Neuronal stem cell (in vitro differentiated cells): ENCODE results near the gene VPREB1.
"Not testable (repeated sequence)": the region's sequence is repeated elsewhere in the genome, so short reads cannot be mapped to it uniquely, and the experiment has no call there.

Source experiments
- DNase-seq: peaks from one replicate; pipeline ENCODE4 v3.0.0-alpha.2; 2013; ENCODE audit warnings: low spot score
- H2AFZ ChIP-seq: one replicate; pipeline ENCODE4 v1.6.1; 2013; ENCODE audit warnings: mild to moderate bottlenecking, low read length, inconsistent platforms
- H2AK5ac ChIP-seq: 2 replicates; pipeline ENCODE4 v1.6.1; 2013; ENCODE audit warnings: low read depth, mild to moderate bottlenecking, inconsistent platforms, low read length, moderate library complexity, mixed read lengths
- H2BK120ac ChIP-seq: 2 replicates; pipeline ENCODE4 v1.6.1; 2013; ENCODE audit warnings: low read depth, mild to moderate bottlenecking, inconsistent platforms, low read length, moderate library complexity, mixed read lengths
- H2BK12ac ChIP-seq: one replicate; pipeline ENCODE4 v1.6.1; 2013; ENCODE audit warnings: low read length, inconsistent platforms
- H2BK15ac ChIP-seq: 2 replicates; pipeline ENCODE4 v1.6.1; 2013; ENCODE audit warnings: mild to moderate bottlenecking, low read length, inconsistent platforms, mixed read lengths
- H2BK5ac ChIP-seq: one replicate; pipeline ENCODE4 v1.6.1; 2013; ENCODE audit warnings: inconsistent platforms, mild to moderate bottlenecking, low read length, moderate library complexity
- H3K14ac ChIP-seq: one replicate; pipeline ENCODE4 v1.6.1; 2013; ENCODE audit warnings: low read length, inconsistent platforms
- H3K18ac ChIP-seq: 2 replicates; pipeline ENCODE4 v1.6.1; 2013; ENCODE audit warnings: low read length, inconsistent platforms
- H3K23ac ChIP-seq: 2 replicates; pipeline ENCODE4 v1.6.1; 2013; ENCODE audit warnings: low read depth, mild to moderate bottlenecking, mixed read lengths, low read length, inconsistent platforms; ENCODE audit not compliant: poor library complexity
- H3K27ac ChIP-seq: replicated peaks from 3 replicates; pipeline ENCODE4 v1.5.1; 2013; ENCODE audit warnings: low read length, inconsistent platforms
- H3K27me3 ChIP-seq, 3 experiments: 2 replicates each; pipeline ENCODE4 v1.6.1; 2013; ENCODE audit warnings: low read length in 3 of 3, mild to moderate bottlenecking in 2 of 3, inconsistent platforms in 1 of 3, low read depth in 1 of 3, mixed read lengths in 1 of 3, moderate library complexity in 1 of 3; ENCODE audit not compliant: control insufficient read depth in 3 of 3, insufficient read depth in 3 of 3
- H3K36me3 ChIP-seq, 2 donors: replicated peaks in 1 of 2; 2 replicates each; pipeline ENCODE4 v1.6.1; 2013; ENCODE audit warnings: low read length in 2 of 2; ENCODE audit not compliant: control insufficient read depth in 2 of 2, insufficient read depth in 2 of 2
- H3K4ac ChIP-seq: 2 replicates; pipeline ENCODE4 v1.6.1; 2013; ENCODE audit warnings: inconsistent platforms, mild to moderate bottlenecking, low read length, moderate library complexity
- H3K4me1 ChIP-seq, 2 donors: 1 replicate in 1 of 2; 2 replicates in 1 of 2; pipeline ENCODE4 v1.6.1; 2013; ENCODE audit warnings: low read length in 2 of 2, low read depth in 1 of 2; ENCODE audit not compliant: control insufficient read depth in 2 of 2, insufficient read depth in 1 of 2
- H3K4me2 ChIP-seq: one replicate; pipeline ENCODE4 v1.6.1; 2013; ENCODE audit warnings: mild to moderate bottlenecking, low read length, inconsistent platforms; ENCODE audit not compliant: insufficient read depth, poor library complexity, severe bottlenecking
- H3K4me3 ChIP-seq, 2 donors: 2 replicates each; pipeline ENCODE4 v1.5.1; 2013; ENCODE audit warnings: low read length in 2 of 2, mild to moderate bottlenecking in 2 of 2, inconsistent platforms in 1 of 2, moderate library complexity in 1 of 2
- H3K79me1 ChIP-seq: one replicate; pipeline ENCODE4 v1.6.1; 2013; ENCODE audit warnings: low read depth, mild to moderate bottlenecking, inconsistent platforms, low read length, moderate library complexity
- H3K9ac ChIP-seq: one replicate; pipeline ENCODE4 v1.6.1; 2013; ENCODE audit warnings: mild to moderate bottlenecking, low read depth, low read length, inconsistent platforms; ENCODE audit not compliant: poor library complexity
- H3K9me3 ChIP-seq, 2 donors: replicated peaks in 1 of 2; 2 replicates each; pipeline versions ENCODE3 to v1.6.1; 2013; ENCODE audit warnings: low read length in 2 of 2, mild to moderate bottlenecking in 2 of 2, inconsistent platforms in 1 of 2, low read depth in 1 of 2, mixed read lengths in 1 of 2, moderate library complexity in 1 of 2; ENCODE audit not compliant: control insufficient read depth in 2 of 2, insufficient read depth in 1 of 2
- H4K8ac ChIP-seq: one replicate; pipeline ENCODE4 v1.6.1; 2013; ENCODE audit warnings: low read depth, mild to moderate bottlenecking, inconsistent platforms, low read length, moderate library complexity
- H4K91ac ChIP-seq: one replicate; pipeline ENCODE4 v1.6.1; 2013; ENCODE audit warnings: low read length, low read depth, mild to moderate bottlenecking, inconsistent platforms; ENCODE audit not compliant: poor library complexity
- WGBS, 2 donors: extraction: QIAGEN DNeasy Blood & Tissue Kit; methylation state at CpG; one replicate each; pipeline ENCODE4 v1.1.7; 2013; ENCODE audit warnings: missing lambda C conversion rate in 2 of 2, mixed read lengths in 1 of 2; ENCODE audit not compliant: insufficient read length in 2 of 2, insufficient replicate concordance in 1 of 2; ENCODE audit errors: extremely low coverage in 2 of 2; 5-methylcytosine and 5-hydroxymethylcytosine counted together

VPREB1 gene

GRCh38 chr22:22260169-22260568 is 15.6 kb downstream of the VPREB1 start:
- H3K9me3 ChIP-seq, H2AFZ ChIP-seq, DNase-seq, H3K4ac ChIP-seq, H3K4me3 ChIP-seq, H3K23ac ChIP-seq, H2BK5ac ChIP-seq, H3K18ac ChIP-seq, H3K14ac ChIP-seq, H3K27me3 ChIP-seq, H2AK5ac ChIP-seq, H3K4me2 ChIP-seq, H3K9ac ChIP-seq, H3K4me1 ChIP-seq, H4K8ac ChIP-seq, H2BK120ac ChIP-seq, H3K27ac ChIP-seq, H4K91ac ChIP-seq, H3K36me3 ChIP-seq, H2BK12ac ChIP-seq, H2BK15ac ChIP-seq, H3K79me1 ChIP-seq: not testable (repeated sequence)
- no CpG with 5 or more reads among the region's 2 CpGs for WGBS, 2 donors

- not testable (repeated sequence) for H3K14ac ChIP-seq, H3K18ac ChIP-seq, H3K9me3 ChIP-seq, H3K4ac ChIP-seq, H2BK120ac ChIP-seq, H2BK5ac ChIP-seq, H3K4me2 ChIP-seq, H3K36me3 ChIP-seq, H4K8ac ChIP-seq, H2BK15ac ChIP-seq, H3K23ac ChIP-seq, DNase-seq, H2BK12ac ChIP-seq, H3K9ac ChIP-seq, H3K27me3 ChIP-seq, H3K4me3 ChIP-seq, H2AFZ ChIP-seq, H3K79me1 ChIP-seq, H3K27ac ChIP-seq, H3K4me1 ChIP-seq, H2AK5ac ChIP-seq, H4K91ac ChIP-seq
- WGBS, 2 donors, result no CpG with 5 or more reads among the region's 4 CpGs
Observed at GRCh38 chr22:22260586-22260985, 16.0 kb downstream of the VPREB1 start.

- WGBS, 2 donors, result no CpG with 5 or more reads among the region's 3 CpGs
- H3K4me2 ChIP-seq, H2AK5ac ChIP-seq: not testable (repeated sequence)
Observed at GRCh38 chr22:22262332-22263074, 17.9 kb downstream of the VPREB1 start.

GRCh38 chr22:22263823-22264222 is 19.2 kb downstream of the VPREB1 start:
- not testable (repeated sequence) for H3K4me1 ChIP-seq, H3K4ac ChIP-seq, H2BK5ac ChIP-seq, H3K9me3 ChIP-seq, H3K4me3 ChIP-seq, DNase-seq, H4K91ac ChIP-seq, H4K8ac ChIP-seq, H3K79me1 ChIP-seq, H3K27me3 ChIP-seq, H2AFZ ChIP-seq, H2AK5ac ChIP-seq, H3K14ac ChIP-seq, H3K23ac ChIP-seq, H2BK120ac ChIP-seq, H3K18ac ChIP-seq, H2BK15ac ChIP-seq, H3K27ac ChIP-seq, H3K4me2 ChIP-seq, H2BK12ac ChIP-seq, H3K9ac ChIP-seq, H3K36me3 ChIP-seq
- no CpG with 5 or more reads among the region's 3 CpGs for WGBS, 2 donors

More at GRCh38 chr22:22262332-22263074, 17.9 kb downstream of the VPREB1 start:
- H4K91ac ChIP-seq, H2BK5ac ChIP-seq, H3K36me3 ChIP-seq, H3K4me3 ChIP-seq, H3K27ac ChIP-seq, H3K9me3 ChIP-seq, H3K18ac ChIP-seq, DNase-seq, H3K4me1 ChIP-seq, H2BK15ac ChIP-seq, H2AFZ ChIP-seq, H4K8ac ChIP-seq, H3K79me1 ChIP-seq, H3K27me3 ChIP-seq, H3K4ac ChIP-seq, H2BK120ac ChIP-seq, H2BK12ac ChIP-seq, H3K9ac ChIP-seq, H3K14ac ChIP-seq, H3K23ac ChIP-seq: not testable (repeated sequence)
